Muscle layer of duodenum (tissue), 2 donors: ENCODE measurements around the gene ATP11B.
"Not testable (repeated sequence)": the region's sequence is repeated elsewhere in the genome, so short reads cannot be mapped to it uniquely, and the experiment has no call there.

Experiments used
- H3K27ac ChIP-seq: one replicate; pipeline ENCODE4 v1.7.0; 2013; ENCODE audit warnings: mild to moderate bottlenecking, low read length
- H3K27me3 ChIP-seq: one replicate; pipeline ENCODE4 v1.7.0; 2013; ENCODE audit warnings: low read depth, mild to moderate bottlenecking, control low read depth, low read length
- H3K36me3 ChIP-seq, 2 donors: one replicate each; pipeline ENCODE4 v1.7.0; 2013; ENCODE audit warnings: low read length in 2 of 2, control low read depth in 1 of 2, mild to moderate bottlenecking in 1 of 2; ENCODE audit not compliant: insufficient read depth in 2 of 2, control insufficient read depth in 1 of 2
- H3K4me1 ChIP-seq, 2 donors: one replicate each; pipeline ENCODE4 v1.7.0; 2013; ENCODE audit warnings: low read length in 2 of 2, mild to moderate bottlenecking in 2 of 2, control low read depth in 1 of 2, moderate library complexity in 1 of 2; ENCODE audit not compliant: insufficient read depth in 2 of 2, control insufficient read depth in 1 of 2
- H3K4me3 ChIP-seq, 2 donors: one replicate each; pipeline ENCODE4 v1.7.0; 2013; ENCODE audit warnings: low read length in 2 of 2, low read depth in 1 of 2, mild to moderate bottlenecking in 1 of 2
- H3K9me3 ChIP-seq, 2 donors: one replicate each; pipeline ENCODE4 v1.7.0; 2013; ENCODE audit warnings: low read length in 2 of 2, control low read depth in 1 of 2, mild to moderate bottlenecking in 1 of 2; ENCODE audit not compliant: control insufficient read depth in 1 of 2
- donor health status: healthy.

ATP11B gene

GRCh38 chr3:182795389-182795782 is 2.1 kb downstream of the ATP11B start:
- no peaks in the 10 kb centered on the region for H3K27me3 ChIP-seq
- H3K9me3 ChIP-seq: no peaks in the 10 kb centered on the region
- H3K36me3 ChIP-seq: no peaks in the 10 kb centered on the region
- peaks cover 13 to 17% of the 10 kb centered on the region in 2 donors for H3K4me1 ChIP-seq
- H3K27ac ChIP-seq: peak overlapping the region; percentile 97
- peak overlapping the region; percentile 80 to 87 for H3K4me3 ChIP-seq

DNA sequence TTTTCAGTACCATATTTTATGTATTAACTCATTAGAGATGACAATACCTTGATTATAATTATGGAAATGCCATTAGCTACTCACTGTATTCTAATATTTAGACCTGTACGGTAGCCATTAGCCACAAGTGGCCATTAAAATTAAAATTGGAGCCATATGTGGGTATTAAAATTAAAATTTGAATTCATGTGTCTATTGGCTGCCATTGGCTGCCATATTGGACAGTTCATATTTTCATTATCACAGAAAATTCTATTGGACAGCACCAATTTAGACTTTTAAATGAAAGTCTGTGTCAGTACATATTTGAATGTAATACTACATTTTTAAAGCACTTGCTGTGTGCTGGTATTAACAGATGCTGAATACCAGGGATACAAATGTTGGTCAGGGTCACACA is 3.0 kb downstream of the ATP11B start:
- H3K27me3 ChIP-seq: no peaks in the 10 kb centered on the region
- no peaks in the 10 kb centered on the region for H3K36me3 ChIP-seq
- no peak overlapping the region for H3K4me3 ChIP-seq
- no peaks in the 10 kb centered on the region for H3K9me3 ChIP-seq
- H3K4me1 ChIP-seq: peaks cover 13 to 21% of the 10 kb centered on the region in 2 donors
- no peak overlapping the region for H3K27ac ChIP-seq

GRCh38 chr3:182797876-182798275 is 4.6 kb downstream of the ATP11B start:
- H3K4me1 ChIP-seq: peaks cover 10 to 17% of the 10 kb centered on the region in 2 donors
- H3K27ac ChIP-seq: no peak overlapping the region
- no peaks in the 10 kb centered on the region for H3K27me3 ChIP-seq
- H3K4me3 ChIP-seq: no peak overlapping the region
- no peaks in the 10 kb centered on the region for H3K36me3 ChIP-seq
- no peaks in the 10 kb centered on the region for H3K9me3 ChIP-seq

- not testable (repeated sequence) for H3K36me3 ChIP-seq, H3K27ac ChIP-seq, H3K9me3 ChIP-seq, H3K4me3 ChIP-seq, H3K27me3 ChIP-seq
- peaks cover 10 to 17% of the 10 kb centered on the region in 2 donors for H3K4me1 ChIP-seq
Observed at GRCh38 chr3:182799143-182799542, 5.8 kb downstream of the ATP11B start.

DNA sequence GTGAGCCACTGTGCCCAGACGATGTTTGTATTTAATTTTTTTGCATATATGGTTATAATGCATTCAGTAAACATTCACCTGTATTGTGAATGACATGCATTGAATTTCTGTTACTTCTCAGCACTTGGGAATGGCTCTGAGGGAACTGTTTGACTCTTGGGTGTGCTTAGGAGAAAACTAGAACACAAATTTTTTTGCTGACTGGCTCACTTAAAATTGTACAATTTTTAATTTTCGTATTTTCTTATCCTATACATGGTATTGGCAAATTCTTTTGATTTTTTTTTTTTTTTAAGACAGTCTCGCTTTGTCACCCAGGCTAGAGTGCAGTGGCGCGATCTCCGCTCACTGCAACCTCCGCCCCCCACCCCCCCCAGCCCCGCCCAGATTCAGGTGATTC is 7.2 kb downstream of the ATP11B start:
- Histone ChIP-seq H3K9me3 (no peaks in the 10 kb centered on the region), H3K36me3 (no peaks in the 10 kb centered on the region), H3K4me1 (peaks cover 4 to 12% of the 10 kb centered on the region in 2 donors), H3K4me3 (no peak overlapping the region), H3K27ac (no peak overlapping the region), H3K27me3 (no peaks in the 10 kb centered on the region)

GRCh38 chr3:182802413-182803390 is 9.4 kb downstream of the ATP11B start:
- Histone ChIP-seq H3K9me3 (no peaks in the 10 kb centered on the region), H3K4me3 (no peak overlapping the region), H3K27ac (no peak overlapping the region), H3K27me3 (no peaks in the 10 kb centered on the region), H3K36me3 (no peaks in the 10 kb centered on the region), H3K4me1 (peaks cover 0 to 6% of the 10 kb centered on the region in 2 donors)

- H3K27me3 ChIP-seq: no peaks in the 10 kb centered on the region
- peaks cover 0 to 10% of the 10 kb centered on the region in 2 donors for H3K4me1 ChIP-seq
- H3K36me3 ChIP-seq: no peaks in the 10 kb centered on the region
- H3K27ac ChIP-seq: no peak overlapping the region
- H3K4me3 ChIP-seq: no peak overlapping the region
- no peaks in the 10 kb centered on the region for H3K9me3 ChIP-seq
Observed at GRCh38 chr3:182803596-182803995, 10.3 kb downstream of the ATP11B start.

DNA sequence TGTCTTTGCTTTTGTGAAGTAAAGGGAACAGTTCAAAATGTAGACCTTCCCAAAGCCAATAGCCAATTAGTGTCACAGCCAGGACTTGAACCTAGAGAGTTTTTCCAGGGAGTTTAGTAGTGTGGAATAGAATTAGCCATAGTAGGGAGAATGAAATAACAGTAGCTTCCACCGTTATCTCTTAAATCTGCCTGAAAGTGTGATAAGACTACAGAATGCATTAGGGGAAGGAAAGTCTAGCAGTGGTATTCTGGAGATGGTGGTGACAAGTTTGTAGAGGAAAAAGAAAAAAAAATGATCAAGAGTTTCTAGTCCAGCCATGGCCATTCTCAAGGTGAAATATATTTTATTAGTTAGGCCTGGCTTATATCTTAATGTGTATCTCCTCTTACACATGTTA is 13.8 kb downstream of the ATP11B start:
- Histone ChIP-seq H3K4me1 (peaks cover 0 to 19% of the 10 kb centered on the region in 2 donors), H3K27ac (no peak overlapping the region), H3K9me3 (no peaks in the 10 kb centered on the region), H3K36me3 (no peaks in the 10 kb centered on the region), H3K4me3 (no peak overlapping the region), H3K27me3 (no peaks in the 10 kb centered on the region)

- Histone ChIP-seq H3K27ac (no peak overlapping the region), H3K4me1 (peaks cover 0 to 21% of the 10 kb centered on the region in 2 donors), H3K9me3 (no peaks in the 10 kb centered on the region), H3K4me3 (no peak overlapping the region), H3K27me3 (no peaks in the 10 kb centered on the region), H3K36me3 (no peaks in the 10 kb centered on the region)
Observed at GRCh38 chr3:182808041-182808770, 14.9 kb downstream of the ATP11B start.

DNA sequence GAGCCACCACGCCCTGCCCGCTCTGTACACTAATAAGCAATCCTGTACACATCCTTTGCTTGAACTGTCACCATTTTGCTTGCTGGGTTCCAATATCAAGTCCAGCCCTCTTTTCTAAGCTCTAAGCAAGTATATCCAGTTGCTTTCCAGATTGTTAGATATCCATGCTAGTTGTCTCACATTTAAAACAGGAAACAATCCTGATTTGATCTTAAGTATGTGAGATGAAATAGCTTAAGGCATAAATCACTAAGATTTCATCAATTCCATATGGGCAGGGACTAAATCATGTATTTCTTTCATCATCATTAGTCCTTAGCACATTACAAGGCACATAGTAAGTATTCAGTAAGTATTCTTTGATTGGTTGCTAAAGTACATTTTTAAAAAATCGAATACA is 16.2 kb downstream of the ATP11B start:
- no peak overlapping the region for H3K4me3 ChIP-seq
- no peaks in the 10 kb centered on the region for H3K27me3 ChIP-seq
- H3K9me3 ChIP-seq: no peaks in the 10 kb centered on the region
- H3K27ac ChIP-seq: no peak overlapping the region
- H3K36me3 ChIP-seq: no peaks in the 10 kb centered on the region
- H3K4me1 ChIP-seq: peaks cover 0 to 21% of the 10 kb centered on the region in 2 donors

DNA sequence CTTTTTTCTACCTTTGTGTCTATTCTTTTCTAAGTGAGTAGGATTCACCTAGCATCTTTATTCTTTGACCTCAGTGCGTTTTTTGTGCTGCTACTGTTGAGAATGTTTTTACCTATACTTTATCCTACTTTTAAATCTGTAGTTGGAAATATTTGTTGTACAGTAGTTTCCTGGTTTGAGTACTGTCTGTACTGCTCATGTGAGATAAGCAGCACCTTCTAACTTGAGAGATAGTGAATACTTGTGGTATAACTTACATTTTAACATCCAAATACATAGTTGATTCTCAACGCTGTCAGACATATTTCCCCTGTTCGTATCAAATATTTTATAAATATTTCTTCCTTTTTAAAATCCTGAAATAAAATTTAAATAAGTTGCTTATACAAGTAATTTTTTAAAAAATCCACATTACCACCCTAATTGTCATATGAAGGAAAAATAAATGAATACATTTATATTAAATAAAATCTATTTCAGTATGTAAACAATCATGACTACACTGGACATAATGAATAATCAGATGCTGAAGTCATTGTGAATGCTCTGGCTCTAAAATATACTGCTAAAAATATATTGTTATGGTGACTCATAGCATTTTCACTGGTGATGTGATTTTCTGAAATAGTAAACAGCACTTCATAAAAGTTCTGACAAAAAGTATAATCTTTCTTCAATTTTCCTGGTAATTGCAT is 17.4 kb downstream of the ATP11B start:
- no peak overlapping the region for H3K27ac ChIP-seq
- no peak overlapping the region for H3K4me3 ChIP-seq
- no peaks in the 10 kb centered on the region for H3K27me3 ChIP-seq
- H3K9me3 ChIP-seq: no peaks in the 10 kb centered on the region
- no peaks in the 10 kb centered on the region for H3K36me3 ChIP-seq
- peaks cover 0 to 21% of the 10 kb centered on the region in 2 donors for H3K4me1 ChIP-seq
